GM19023 (cell line): ENCODE data around the gene EFNA5.

ENCODE experiments used
- ATAC-seq: cut with Tn5 transposase; IDR thresholded peaks from one replicate; pipeline ENCODE4 v1.9.1; 2021; ENCODE audit warnings: mild to moderate bottlenecking, moderate library complexity; ENCODE audit not compliant: unreplicated experiment

EFNA5 gene

GRCh38 chr5:107380654-107381053 is 290.1 kb downstream of the EFNA5 start:
- ATAC-seq, result no peak

GRCh38 chr5:107378218-107378899 is 292.4 kb downstream of the EFNA5 start:
- no peak for ATAC-seq

- ATAC-seq, result no peak
Observed at GRCh38 chr5:107377277-107377609, 293.5 kb downstream of the EFNA5 start.

GRCh38 chr5:107376546-107377276 is 294.0 kb downstream of the EFNA5 start:
- ATAC-seq, result no peak

- no peak for ATAC-seq
Observed at GRCh38 chr5:107373549-107374263, 297.0 kb downstream of the EFNA5 start.

- ATAC-seq, result no peak
Observed at GRCh38 chr5:107372723-107373450, 297.9 kb downstream of the EFNA5 start.

- ATAC-seq, result no peak
Observed at GRCh38 chr5:107370396-107370968, 300.3 kb downstream of the EFNA5 start.

- no peak for ATAC-seq
Observed at GRCh38 chr5:107369622-107370021, 301.1 kb downstream of the EFNA5 start.

GRCh38 chr5:107368615-107369014 is 302.1 kb downstream of the EFNA5 start:
- no peak for ATAC-seq

GRCh38 chr5:107367939-107368338 is 302.8 kb downstream of the EFNA5 start:
- ATAC-seq, result no peak

- no peak for ATAC-seq
Observed at GRCh38 chr5:107367480-107367879, 303.3 kb downstream of the EFNA5 start.

- peak; percentile 53 for ATAC-seq
Observed at GRCh38 chr5:107365320-107366109, 305.2 kb downstream of the EFNA5 start.

- ATAC-seq, result peak; percentile 27
Observed at GRCh38 chr5:107364443-107365319, 306.1 kb downstream of the EFNA5 start.

GRCh38 chr5:107363768-107364167 is 307.0 kb downstream of the EFNA5 start:
- ATAC-seq, result no peak

- ATAC-seq, result no peak
Observed at GRCh38 chr5:107361945-107362344, 308.8 kb downstream of the EFNA5 start.

- no peak for ATAC-seq
Observed at GRCh38 chr5:107359916-107360234, 310.9 kb downstream of the EFNA5 start.

- no peak for ATAC-seq
Observed at GRCh38 chr5:107359033-107359915, 311.5 kb downstream of the EFNA5 start.

- no peak for ATAC-seq
Observed at GRCh38 chr5:107356891-107357290, 313.8 kb downstream of the EFNA5 start.
